ENCODE results near the gene DHRS2.
"Not testable (repeated sequence)": the region's sequence is repeated elsewhere in the genome, so short reads cannot be mapped to it uniquely, and the experiment has no call there.

Gene DHRS2

GRCh38 chr14:23632461-23633159, 3.6 kb upstream of the DHRS2 start:
- Histone ChIP-seq H3K9ac (ENCODE audit: low read depth, low read length) (no peak overlapping the region), H3K4me1 (ENCODE audit: insufficient read depth, low read length) (peaks cover 5% of the 10 kb centered on the region; the same call in 1 of the 2 replicates), H3K36me3 (ENCODE audit: insufficient read depth, low read length) (no peaks in the 10 kb centered on the region), H3K9me3 (ENCODE audit: control insufficient read depth, insufficient read depth, low read length) (no peaks in the 10 kb centered on the region)

- H3K4me1 ChIP-seq (ENCODE audit: insufficient read depth, low read length) = peaks cover 5% of the 10 kb centered on the region; the same call in 1 of the 2 replicates
These were observed 2.9 kb upstream of the DHRS2 start for GRCh38 chr14:23633160-23633701.

GRCh38 chr14:23634698-23635412, 1.3 kb upstream of the DHRS2 start:
- H3K4me1 ChIP-seq (ENCODE audit: insufficient read depth, low read length); H3K9ac ChIP-seq (ENCODE audit: low read depth, low read length); H3K9me3 ChIP-seq (ENCODE audit: control insufficient read depth, insufficient read depth, low read length); H3K36me3 ChIP-seq (ENCODE audit: insufficient read depth, low read length): not testable (repeated sequence)

More at GRCh38 chr14:23633160-23633701, 2.9 kb upstream of the DHRS2 start:
- Histone ChIP-seq H3K36me3 (ENCODE audit: insufficient read depth, low read length) (no peaks in the 10 kb centered on the region), H3K9me3 (ENCODE audit: control insufficient read depth, insufficient read depth, low read length) (no peaks in the 10 kb centered on the region), H3K9ac (ENCODE audit: low read depth, low read length) (no peak overlapping the region)

- not testable (repeated sequence) for H3K9me3 ChIP-seq (ENCODE audit: control insufficient read depth, insufficient read depth, low read length); H3K4me1 ChIP-seq (ENCODE audit: insufficient read depth, low read length); H3K9ac ChIP-seq (ENCODE audit: low read depth, low read length)
These were observed 1.1 kb downstream of the DHRS2 start for GRCh38 chr14:23637312-23637654.

GRCh38 chr14:23637655-23638413, 1.7 kb downstream of the DHRS2 start:
- H3K9me3 ChIP-seq (ENCODE audit: control insufficient read depth, insufficient read depth, low read length); H3K4me1 ChIP-seq (ENCODE audit: insufficient read depth, low read length); H3K9ac ChIP-seq (ENCODE audit: low read depth, low read length); H3K36me3 ChIP-seq (ENCODE audit: insufficient read depth, low read length): not testable (repeated sequence)

More at GRCh38 chr14:23637312-23637654, 1.1 kb downstream of the DHRS2 start:
- not testable (repeated sequence) for H3K36me3 ChIP-seq (ENCODE audit: insufficient read depth, low read length)

- Histone ChIP-seq H3K36me3 (ENCODE audit: insufficient read depth, low read length) (no peaks in the 10 kb centered on the region), H3K4me1 (ENCODE audit: insufficient read depth, low read length) (no peaks in the 10 kb centered on the region)
These were observed 2.4 kb downstream of the DHRS2 start for GRCh38 chr14:23638414-23639047.

GRCh38 chr14:23639048-23639890, 3.1 kb downstream of the DHRS2 start:
- Histone ChIP-seq H3K9ac (ENCODE audit: low read depth, low read length) (no peak overlapping the region), H3K36me3 (ENCODE audit: insufficient read depth, low read length) (no peaks in the 10 kb centered on the region), H3K9me3 (ENCODE audit: control insufficient read depth, insufficient read depth, low read length) (no peaks in the 10 kb centered on the region), H3K4me1 (ENCODE audit: insufficient read depth, low read length) (no peaks in the 10 kb centered on the region)

More at GRCh38 chr14:23638414-23639047, 2.4 kb downstream of the DHRS2 start:
- Histone ChIP-seq H3K9me3 (ENCODE audit: control insufficient read depth, insufficient read depth, low read length) (no peaks in the 10 kb centered on the region), H3K9ac (ENCODE audit: low read depth, low read length) (no peak overlapping the region)

GRCh38 chr14:23639891-23640523, 3.8 kb downstream of the DHRS2 start:
- no peaks in the 10 kb centered on the region for H3K36me3 ChIP-seq (ENCODE audit: insufficient read depth, low read length)
- no peak overlapping the region for H3K9ac ChIP-seq (ENCODE audit: low read depth, low read length)
- no peaks in the 10 kb centered on the region for H3K9me3 ChIP-seq (ENCODE audit: control insufficient read depth, insufficient read depth, low read length)
- no peaks in the 10 kb centered on the region for H3K4me1 ChIP-seq (ENCODE audit: insufficient read depth, low read length)

GRCh38 chr14:23640524-23641141, 4.5 kb downstream of the DHRS2 start:
- Histone ChIP-seq H3K9ac (ENCODE audit: low read depth, low read length) (no peak overlapping the region), H3K9me3 (ENCODE audit: control insufficient read depth, insufficient read depth, low read length) (no peaks in the 10 kb centered on the region), H3K36me3 (ENCODE audit: insufficient read depth, low read length) (no peaks in the 10 kb centered on the region)

GRCh38 chr14:23641180-23641914, 5.2 kb downstream of the DHRS2 start:
- Histone ChIP-seq H3K9me3 (ENCODE audit: control insufficient read depth, insufficient read depth, low read length) (no peaks in the 10 kb centered on the region), H3K4me1 (ENCODE audit: insufficient read depth, low read length) (no peaks in the 10 kb centered on the region), H3K9ac (ENCODE audit: low read depth, low read length) (no peak overlapping the region), H3K36me3 (ENCODE audit: insufficient read depth, low read length) (no peaks in the 10 kb centered on the region)

More at GRCh38 chr14:23640524-23641141, 4.5 kb downstream of the DHRS2 start:
- no peaks in the 10 kb centered on the region for H3K4me1 ChIP-seq (ENCODE audit: insufficient read depth, low read length)

- Histone ChIP-seq H3K9me3 (ENCODE audit: control insufficient read depth, insufficient read depth, low read length) (no peaks in the 10 kb centered on the region), H3K9ac (ENCODE audit: low read depth, low read length) (no peak overlapping the region), H3K36me3 (ENCODE audit: insufficient read depth, low read length) (no peaks in the 10 kb centered on the region), H3K4me1 (ENCODE audit: insufficient read depth, low read length) (no peaks in the 10 kb centered on the region)
These were observed 5.9 kb downstream of the DHRS2 start for GRCh38 chr14:23641915-23642588.
